ENCODE measurements around the gene TWF1.

DNA sequence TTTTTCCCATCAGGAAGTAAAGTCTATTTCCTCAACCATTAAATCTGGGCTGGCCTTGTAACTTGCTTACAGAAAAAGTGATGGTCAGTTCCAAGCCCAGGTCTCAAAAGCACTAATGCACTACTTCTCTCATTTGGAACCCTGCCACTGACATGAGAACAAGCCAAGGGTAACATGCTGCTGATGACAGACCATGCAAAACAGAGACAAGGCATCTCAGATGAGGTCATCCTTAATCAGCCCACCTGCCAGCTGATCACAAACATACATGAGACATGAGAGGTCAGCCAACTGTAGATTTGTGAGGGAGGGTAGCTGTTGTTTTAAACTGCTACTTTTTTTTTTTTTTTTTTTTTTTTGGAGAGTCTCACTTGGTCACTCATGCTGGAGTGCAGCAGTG, 16.2 kb downstream of the TWF1 start:
- TF ChIP-seq, protein P1, sequence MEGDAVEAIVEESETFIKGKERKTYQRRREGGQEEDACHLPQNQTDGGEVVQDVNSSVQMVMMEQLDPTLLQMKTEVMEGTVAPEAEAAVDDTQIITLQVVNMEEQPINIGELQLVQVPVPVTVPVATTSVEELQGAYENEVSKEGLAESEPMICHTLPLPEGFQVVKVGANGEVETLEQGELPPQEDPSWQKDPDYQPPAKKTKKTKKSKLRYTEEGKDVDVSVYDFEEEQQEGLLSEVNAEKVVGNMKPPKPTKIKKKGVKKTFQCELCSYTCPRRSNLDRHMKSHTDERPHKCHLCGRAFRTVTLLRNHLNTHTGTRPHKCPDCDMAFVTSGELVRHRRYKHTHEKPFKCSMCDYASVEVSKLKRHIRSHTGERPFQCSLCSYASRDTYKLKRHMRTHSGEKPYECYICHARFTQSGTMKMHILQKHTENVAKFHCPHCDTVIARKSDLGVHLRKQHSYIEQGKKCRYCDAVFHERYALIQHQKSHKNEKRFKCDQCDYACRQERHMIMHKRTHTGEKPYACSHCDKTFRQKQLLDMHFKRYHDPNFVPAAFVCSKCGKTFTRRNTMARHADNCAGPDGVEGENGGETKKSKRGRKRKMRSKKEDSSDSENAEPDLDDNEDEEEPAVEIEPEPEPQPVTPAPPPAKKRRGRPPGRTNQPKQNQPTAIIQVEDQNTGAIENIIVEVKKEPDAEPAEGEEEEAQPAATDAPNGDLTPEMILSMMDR (IDR thresholded peaks at IDR 0.05; ENCODE audit: insufficient read depth, low read length), result no peak
- TF ChIP-seq POLR2AphosphoS5 (IDR thresholded peaks at IDR 0.05; ENCODE audit: low read depth) (no peak), SPI1 (IDR thresholded peaks at IDR 0.05; ENCODE audit: borderline replicate concordance, low read depth) (no peak), GABPA (IDR thresholded peaks at IDR 0.05; ENCODE audit: low read depth) (no peak)
- TF ChIP-seq, protein P2, sequence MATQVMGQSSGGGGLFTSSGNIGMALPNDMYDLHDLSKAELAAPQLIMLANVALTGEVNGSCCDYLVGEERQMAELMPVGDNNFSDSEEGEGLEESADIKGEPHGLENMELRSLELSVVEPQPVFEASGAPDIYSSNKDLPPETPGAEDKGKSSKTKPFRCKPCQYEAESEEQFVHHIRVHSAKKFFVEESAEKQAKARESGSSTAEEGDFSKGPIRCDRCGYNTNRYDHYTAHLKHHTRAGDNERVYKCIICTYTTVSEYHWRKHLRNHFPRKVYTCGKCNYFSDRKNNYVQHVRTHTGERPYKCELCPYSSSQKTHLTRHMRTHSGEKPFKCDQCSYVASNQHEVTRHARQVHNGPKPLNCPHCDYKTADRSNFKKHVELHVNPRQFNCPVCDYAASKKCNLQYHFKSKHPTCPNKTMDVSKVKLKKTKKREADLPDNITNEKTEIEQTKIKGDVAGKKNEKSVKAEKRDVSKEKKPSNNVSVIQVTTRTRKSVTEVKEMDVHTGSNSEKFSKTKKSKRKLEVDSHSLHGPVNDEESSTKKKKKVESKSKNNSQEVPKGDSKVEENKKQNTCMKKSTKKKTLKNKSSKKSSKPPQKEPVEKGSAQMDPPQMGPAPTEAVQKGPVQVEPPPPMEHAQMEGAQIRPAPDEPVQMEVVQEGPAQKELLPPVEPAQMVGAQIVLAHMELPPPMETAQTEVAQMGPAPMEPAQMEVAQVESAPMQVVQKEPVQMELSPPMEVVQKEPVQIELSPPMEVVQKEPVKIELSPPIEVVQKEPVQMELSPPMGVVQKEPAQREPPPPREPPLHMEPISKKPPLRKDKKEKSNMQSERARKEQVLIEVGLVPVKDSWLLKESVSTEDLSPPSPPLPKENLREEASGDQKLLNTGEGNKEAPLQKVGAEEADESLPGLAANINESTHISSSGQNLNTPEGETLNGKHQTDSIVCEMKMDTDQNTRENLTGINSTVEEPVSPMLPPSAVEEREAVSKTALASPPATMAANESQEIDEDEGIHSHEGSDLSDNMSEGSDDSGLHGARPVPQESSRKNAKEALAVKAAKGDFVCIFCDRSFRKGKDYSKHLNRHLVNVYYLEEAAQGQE (IDR thresholded peaks at IDR 0.05; ENCODE audit: insufficient replicate concordance, low read depth), result no peak

All from HL-60 (cell line).